DOHH2 (cell line): Measurements from ENCODE around the gene CHD6.

Experiments used
- EZH2phosphoT487 ChIP-seq: fragments of 200-600 bp; sonication (generic); IDR thresholded peaks from 2 replicates; pipeline ENCODE4 v1.6.1; 2017; ENCODE audit warnings: borderline replicate concordance, mild to moderate bottlenecking, antibody characterized with exemption, low read length, moderate library complexity, mixed read lengths
- TF ChIP-seq, protein P1 (sequence below): fragments of 200-600 bp; sonication (generic); IDR thresholded peaks from one replicate; pipeline ENCODE4 v1.5.1; 2014; ENCODE audit warnings: antibody characterized with exemption, mild to moderate bottlenecking, low read depth, low read length; ENCODE audit not compliant: poor library complexity, severe bottlenecking

DNA sequence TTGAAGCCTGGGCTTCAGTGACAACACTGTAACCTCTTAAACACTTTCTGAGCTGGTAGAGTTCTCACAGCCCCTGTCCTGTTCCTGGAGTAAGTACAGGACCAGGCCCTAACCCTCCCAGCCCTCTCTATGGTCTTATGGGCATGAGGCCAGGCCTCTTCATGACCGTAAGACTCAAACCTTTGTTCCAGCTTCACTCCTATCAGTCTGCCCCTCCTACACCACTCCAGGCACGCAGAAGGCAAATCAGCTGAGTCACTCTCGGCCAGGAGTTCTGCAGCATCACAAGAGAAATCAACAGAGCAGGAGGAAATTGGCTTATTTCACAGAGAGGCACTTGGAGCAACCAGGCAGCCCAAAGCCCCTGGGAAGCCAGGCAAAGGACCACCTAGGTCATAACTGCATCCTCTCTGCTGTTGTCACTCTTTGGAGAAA is 25.3 kb upstream of the CHD6 start:
- TF ChIP-seq, protein P1, sequence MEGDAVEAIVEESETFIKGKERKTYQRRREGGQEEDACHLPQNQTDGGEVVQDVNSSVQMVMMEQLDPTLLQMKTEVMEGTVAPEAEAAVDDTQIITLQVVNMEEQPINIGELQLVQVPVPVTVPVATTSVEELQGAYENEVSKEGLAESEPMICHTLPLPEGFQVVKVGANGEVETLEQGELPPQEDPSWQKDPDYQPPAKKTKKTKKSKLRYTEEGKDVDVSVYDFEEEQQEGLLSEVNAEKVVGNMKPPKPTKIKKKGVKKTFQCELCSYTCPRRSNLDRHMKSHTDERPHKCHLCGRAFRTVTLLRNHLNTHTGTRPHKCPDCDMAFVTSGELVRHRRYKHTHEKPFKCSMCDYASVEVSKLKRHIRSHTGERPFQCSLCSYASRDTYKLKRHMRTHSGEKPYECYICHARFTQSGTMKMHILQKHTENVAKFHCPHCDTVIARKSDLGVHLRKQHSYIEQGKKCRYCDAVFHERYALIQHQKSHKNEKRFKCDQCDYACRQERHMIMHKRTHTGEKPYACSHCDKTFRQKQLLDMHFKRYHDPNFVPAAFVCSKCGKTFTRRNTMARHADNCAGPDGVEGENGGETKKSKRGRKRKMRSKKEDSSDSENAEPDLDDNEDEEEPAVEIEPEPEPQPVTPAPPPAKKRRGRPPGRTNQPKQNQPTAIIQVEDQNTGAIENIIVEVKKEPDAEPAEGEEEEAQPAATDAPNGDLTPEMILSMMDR, result no peak
- no peak for TF ChIP-seq EZH2phosphoT487
